T-helper 2 cell (primary cell): ENCODE results near the gene ARID1B.

Experiments used
- DNase-seq, 5 experiments: peaks; one replicate each; pipeline versions ENCODE4 v3.0.0 to v3.0.0-alpha.2; 2012 to 2022

The ARID1B gene

DNA sequence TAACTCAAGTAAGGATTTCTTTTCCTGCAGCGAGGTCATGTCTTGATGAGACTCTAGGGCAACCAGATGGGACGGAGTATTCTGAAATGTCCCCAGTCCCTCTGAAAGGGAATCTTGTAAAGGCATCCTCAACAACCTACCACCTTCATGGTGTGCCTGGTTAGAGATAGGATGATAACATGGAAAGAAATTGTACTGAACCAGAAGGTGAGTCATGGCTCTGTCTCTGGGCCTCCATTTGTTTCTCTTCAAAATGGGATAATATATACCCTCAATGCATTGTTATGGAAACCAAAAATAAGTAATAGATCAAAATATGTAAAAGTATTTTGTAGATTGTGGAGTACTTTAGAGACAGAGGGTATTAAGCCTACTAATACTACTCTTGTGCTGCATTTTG, 219.1 kb downstream of the ARID1B start:
- DNase-seq = no peak

DNA sequence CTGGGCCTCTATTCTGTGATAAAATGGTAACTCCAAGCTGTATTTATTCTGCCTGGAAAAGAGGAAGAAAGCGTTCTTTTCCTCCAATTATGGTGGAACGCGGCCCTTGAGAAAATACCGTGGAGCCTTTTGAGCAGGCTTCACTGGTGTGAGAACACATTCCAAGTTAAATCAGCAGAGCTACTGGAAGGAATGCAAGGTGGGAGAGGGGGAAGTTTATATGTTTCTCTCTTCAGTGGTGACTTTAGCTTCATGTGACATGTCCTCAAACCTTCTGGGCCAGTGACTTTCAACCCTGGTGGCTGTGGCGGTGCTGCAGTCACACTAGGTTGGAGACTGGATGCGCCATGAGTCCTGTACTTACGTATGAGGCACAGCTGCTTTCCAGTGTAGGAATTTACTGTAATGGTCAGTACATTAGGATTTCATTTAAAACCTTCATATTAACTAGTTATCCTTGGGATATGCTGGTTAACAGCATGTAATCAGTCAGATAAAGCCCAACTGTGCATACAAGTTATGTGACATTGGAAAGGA, 221.7 kb downstream of the ARID1B start:
- no peak for DNase-seq

DNA sequence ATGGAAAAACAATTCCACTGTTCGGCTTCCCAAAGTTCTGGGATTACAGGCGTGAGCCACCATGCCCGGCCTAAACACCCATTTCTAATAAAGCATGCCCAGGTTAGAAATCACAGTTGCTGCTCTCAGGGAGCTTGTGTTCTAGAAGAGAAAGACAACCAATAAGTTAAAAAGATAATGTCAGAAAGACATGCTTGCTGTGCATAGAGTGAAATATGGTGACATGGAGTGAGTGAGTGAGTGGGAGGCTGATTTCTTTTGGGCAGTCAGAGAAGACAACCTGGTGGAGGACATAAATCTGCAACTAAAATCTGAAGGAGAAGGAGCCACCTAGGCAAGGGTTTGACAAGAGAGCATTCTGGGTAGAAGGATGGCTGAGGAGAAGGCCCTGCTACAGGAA, 222.6 kb downstream of the ARID1B start:
- no peak for DNase-seq

DNA sequence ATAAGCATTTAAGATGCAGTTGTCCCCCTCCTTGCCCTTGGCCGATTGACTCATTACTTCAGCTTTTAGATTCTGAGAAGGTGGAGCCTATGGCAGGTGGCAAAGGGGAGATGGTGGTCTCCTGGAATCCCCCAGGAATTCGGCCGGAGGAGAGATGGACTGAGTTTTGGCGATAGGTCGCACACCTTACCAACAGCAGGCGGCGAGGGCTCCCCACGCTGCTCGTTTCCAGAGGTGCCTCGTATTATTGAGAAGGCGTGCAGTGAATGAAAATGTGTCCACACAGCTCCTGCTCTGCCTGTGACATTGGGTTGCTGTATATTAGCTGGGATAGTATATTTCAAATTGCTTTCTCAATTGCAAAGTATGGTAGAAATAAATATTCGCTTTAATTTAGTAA, 224.5 kb downstream of the ARID1B start:
- DNase-seq = no peak

- DNase-seq = no peak
These were observed 225.6 kb downstream of the ARID1B start for GRCh38 chr6:157002774-157003173.

DNA sequence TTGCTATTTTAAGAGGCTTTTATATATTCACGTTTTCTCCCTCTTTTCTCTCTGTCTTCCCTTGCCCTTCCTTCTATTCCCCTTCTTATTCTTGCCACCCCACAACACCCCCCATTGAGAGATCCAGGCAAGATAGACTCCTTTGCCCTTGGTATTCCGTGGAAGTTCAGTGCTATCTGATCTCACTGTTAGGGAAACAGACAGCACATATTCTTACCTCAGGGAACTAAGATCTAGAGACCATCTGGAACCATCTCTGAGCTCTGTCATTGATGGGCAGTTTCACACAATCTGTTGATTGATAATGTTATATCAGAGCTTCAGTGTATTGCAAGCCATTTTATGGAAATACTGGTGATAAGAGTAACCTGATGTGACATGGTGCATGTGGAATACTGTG, 228.8 kb downstream of the ARID1B start:
- DNase-seq = no peak

DNA sequence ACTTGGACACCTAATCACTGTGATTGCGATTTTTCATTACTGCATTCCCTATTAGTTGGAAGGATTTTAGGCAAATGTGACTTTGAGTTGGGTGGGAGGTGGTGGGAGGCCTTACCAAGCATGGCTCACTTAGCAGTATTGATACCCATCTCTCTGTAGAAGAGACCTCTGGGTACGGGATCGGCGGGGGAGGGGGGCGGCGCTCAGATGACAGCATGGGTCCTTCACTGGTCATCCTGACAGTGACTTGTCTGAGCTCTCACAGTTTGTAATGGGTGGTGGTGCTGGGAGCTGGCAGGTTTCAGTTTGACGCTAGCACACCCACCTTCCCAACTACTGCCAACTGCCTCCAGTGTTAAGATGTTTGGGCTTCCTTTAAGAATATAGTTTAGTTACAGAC, 231.4 kb downstream of the ARID1B start:
- DNase-seq = no peak

- DNase-seq = no peak
These were observed 235.2 kb downstream of the ARID1B start for GRCh38 chr6:157012355-157012754.

DNA sequence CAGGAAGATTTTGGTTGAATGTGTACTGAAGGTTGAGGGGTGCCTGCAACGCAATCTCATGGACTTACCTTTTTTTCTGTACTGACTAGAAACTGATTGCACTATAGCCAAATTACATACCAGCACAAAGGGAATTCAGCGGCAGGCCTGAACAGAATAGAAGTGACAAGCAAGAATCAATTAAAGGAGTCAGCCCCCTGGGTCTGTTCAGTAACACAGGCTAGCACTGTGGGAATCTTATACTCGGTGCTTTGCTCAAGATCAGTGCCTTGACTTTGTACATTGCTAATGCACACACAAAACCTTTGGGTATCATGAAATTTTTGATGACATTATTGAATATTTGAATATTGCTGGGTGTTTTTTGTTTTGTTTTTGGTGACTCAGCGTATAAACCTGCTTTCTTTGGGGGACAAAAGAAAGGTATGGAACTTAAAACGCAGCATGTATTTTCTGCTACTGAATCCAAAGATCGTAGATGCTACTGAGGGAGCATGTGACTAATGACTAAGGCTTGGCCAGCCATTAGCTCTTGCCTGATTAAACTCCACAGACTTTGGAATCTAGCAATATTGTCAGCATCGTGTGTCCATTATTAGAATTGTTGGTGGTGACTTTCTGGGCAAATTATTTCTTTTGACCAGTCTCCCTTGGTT, 236.6 kb downstream of the ARID1B start:
- DNase-seq = no peak

- no peak for DNase-seq
These were observed 237.7 kb downstream of the ARID1B start for GRCh38 chr6:157014871-157015270.

DNA sequence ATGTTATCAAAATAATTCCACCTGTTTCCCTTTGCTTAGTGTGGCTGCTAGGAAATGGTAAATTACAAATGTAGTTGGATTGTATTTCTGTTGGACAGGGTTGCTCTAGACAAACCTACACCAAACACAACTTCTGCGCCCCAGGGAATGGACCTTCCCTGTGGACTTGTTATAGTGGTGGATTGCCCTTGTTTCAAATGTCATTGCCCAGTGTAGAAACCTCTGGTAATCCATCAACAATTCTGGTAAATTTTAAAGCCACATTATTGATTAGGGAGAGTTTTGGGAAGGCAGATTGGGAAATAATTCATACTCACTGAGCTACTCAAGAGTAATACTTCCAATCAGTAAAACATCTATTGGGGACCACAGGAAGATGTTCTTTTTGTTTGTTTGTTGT, 239.8 kb downstream of the ARID1B start:
- DNase-seq = no peak

- no peak for DNase-seq
These were observed 240.7 kb downstream of the ARID1B start for GRCh38 chr6:157017861-157018260.

- DNase-seq = peak in 1 of 5 experiments; percentile 4
These were observed 242.0 kb downstream of the ARID1B start for GRCh38 chr6:157019115-157019641.

GRCh38 chr6:157019733-157020132, 242.6 kb downstream of the ARID1B start:
- peak in 1 of 5 experiments; percentile 43 for DNase-seq

DNA sequence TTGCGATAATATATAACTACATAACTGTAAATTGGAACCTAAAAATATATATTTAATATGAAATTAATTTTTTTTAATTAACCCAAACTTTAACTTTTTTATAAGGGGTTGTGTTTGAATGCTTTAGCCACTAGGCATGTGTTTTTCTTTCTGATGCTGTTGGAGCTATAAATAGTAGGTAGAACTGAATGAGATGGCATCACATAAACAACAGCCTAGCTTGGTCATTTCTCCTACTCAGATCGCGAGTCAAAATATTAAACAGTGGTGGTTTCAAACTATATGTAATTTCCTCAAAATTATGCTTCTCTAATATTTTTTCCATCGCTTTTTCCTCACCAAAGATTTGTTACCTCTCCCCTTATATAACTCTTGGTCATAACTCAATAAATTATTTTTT, 243.2 kb downstream of the ARID1B start:
- DNase-seq = peak in 1 of 5 experiments; percentile 65

GRCh38 chr6:157020881-157021343, 243.7 kb downstream of the ARID1B start:
- peak in 4 of 5 experiments; percentile 27 to 80 (median 41) for DNase-seq

DNA sequence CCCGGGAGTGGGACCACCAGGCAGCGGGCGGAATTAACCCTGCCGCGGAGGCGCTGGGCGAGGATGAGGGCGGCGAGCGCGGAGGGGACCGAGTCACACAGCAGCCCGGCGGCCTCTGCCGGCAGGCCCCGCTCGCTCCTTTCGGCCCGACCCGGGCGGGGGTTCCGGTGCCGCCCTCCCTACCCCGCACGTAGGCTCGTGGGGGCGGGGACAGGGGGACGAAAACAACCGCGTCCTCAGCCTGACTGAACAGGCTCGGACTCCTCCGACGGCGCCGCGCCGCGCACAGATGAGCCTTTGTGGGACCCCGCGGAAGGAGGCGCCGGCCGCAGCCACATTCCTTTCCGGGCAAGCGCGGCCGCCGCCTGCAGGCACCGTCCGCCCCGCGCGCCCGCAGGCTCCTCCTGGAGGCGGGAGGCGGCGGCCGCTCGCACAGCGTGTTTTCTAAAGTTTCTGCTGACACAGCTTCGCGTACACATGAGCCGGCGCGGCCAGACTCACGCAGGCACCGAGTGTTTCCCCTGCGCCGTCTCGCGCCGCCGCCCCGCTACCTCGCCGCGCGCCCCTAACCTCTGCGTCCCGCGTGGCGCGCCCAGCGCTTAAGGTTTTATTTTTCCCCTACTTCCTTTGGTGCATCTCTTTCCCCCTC, 244.3 kb downstream of the ARID1B start:
- DNase-seq = peak; percentile 74 to 95 (median 86)

DNA sequence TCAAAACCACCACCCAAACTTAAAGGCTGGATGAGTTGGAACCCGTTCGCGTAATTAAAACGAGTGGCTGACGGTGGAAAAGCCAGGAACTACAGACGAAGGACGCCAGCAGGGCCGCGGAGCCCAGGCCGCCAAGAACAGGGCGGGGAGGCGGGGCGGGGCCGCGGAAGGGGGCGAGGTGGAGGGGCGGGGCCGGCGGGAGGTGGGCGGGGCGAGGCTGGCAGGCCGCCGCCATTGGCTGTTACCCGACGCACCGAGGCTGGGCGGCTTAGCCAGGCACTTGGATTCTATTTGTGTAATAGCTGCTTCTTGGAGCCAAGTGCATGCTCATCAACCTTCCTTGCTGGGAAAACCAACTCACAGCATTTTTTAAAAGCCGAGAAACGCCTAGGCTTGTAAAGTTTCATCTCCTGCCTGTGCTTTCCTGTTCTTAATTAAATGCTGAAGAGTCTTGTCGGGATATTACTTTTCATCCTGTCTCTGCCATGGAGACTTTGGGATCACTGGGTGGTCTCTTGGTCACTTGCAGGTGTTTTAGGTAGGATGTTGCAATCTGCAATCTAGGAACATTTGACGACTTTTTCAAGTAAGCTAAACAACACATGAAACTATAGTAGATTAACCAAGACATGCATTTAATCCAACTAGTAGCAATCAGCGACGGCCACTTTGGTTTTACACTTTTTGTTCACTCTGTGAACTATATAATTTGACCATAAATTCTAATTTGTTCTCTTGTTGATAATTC, 245.0 kb downstream of the ARID1B start:
- DNase-seq = peak in 4 of 5 experiments; percentile 71 to 88 (median 80)

- no peak for DNase-seq
These were observed 246.8 kb downstream of the ARID1B start for GRCh38 chr6:157023958-157024357.

- no peak for DNase-seq
These were observed 247.6 kb downstream of the ARID1B start for GRCh38 chr6:157024745-157025144.

GRCh38 chr6:157025437-157025836, 248.3 kb downstream of the ARID1B start:
- no peak for DNase-seq

DNA sequence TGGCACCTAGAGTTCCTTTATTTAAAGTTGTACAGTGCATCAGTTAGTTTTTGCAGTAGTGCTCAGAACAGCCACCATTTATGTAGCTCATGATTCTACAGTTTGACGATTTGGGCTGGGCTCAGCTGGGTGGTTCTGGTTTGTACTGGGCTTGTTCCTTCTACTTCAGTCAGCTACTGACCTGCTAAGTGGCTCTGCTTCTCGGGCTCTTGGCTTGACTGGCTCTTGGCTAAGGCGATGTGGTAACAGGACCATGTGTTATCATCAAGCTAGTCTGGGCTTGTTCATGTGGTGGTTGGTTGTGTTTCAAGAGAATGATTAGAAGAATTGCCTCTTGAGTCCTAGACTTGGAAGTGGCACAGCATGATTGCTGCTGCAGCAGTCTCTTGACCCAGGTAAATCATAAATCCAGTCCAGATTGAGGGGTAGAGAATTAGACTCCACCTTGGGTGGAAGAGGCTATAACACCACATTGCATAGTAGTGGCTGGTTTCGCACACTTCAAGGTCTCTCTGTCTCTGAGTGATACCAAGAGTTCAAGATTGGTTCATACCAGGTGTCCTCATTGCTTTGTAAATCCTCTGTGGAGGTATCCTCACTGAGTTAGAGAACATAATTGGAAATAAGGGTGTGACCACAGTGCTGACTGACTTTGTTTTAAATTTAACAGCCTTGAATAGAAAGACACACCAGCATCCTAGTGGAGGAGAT, 253.0 kb downstream of the ARID1B start:
- DNase-seq = peak in 1 of 5 experiments; percentile 6
